ENCODE results near the gene TMEM221. TPM values are rescaled to one million over a fixed set of nuclear protein-coding genes. Genes with fewer than 3 reads are reported as not detected.
A peak's percentile ranks its signal among the peaks of the same experiment; 100 is the strongest.

The TMEM221 gene
- total RNA-seq, 2 experiments from 2014 or later = not detected

DNA sequence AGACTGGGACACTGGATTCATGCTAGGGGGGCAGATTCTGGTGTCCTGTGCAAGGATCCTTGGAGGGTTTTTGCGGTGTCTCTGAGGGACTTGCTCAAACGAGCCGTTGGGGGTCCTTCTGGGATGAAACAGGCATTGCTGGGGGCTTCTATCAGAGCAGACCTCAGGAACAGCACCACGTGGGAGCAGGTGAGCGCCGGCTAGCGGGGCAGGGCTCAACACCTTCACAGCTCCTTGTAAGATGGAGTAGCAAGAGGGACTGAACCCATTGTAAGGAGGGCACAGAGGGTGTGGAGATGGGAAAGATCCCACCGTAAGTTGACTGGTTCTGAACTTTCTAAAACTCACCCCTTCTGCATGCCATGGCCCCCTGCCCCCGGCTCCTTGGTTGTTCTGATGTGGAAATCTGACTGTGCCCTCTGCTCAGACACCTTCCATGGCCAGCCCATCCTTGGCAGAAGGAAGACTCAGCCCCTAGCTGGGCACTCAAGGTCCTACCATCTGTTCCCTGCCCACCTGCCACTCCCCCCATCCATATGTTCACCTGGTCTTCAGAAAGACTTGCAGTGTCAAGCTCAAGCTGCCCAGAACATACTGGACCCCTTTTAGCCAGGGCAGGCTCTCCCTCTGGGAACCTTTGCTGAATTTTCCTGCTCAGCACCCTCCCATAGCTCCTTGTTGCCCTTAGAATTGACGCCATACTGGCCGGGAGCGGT is 23.1 kb upstream of the TMEM221 start:
- CTCF ChIA-PET = interaction anchor here (2.9 kb wide), 1 partner anchor 25 kb away, joined by 12 read pairs; no protein-coding TSS in a partner anchor
- H3K4me1 ChIP-seq (ENCODE audit: insufficient read depth, low read length) = peaks cover 32% of the 10 kb centered on the region

DNA sequence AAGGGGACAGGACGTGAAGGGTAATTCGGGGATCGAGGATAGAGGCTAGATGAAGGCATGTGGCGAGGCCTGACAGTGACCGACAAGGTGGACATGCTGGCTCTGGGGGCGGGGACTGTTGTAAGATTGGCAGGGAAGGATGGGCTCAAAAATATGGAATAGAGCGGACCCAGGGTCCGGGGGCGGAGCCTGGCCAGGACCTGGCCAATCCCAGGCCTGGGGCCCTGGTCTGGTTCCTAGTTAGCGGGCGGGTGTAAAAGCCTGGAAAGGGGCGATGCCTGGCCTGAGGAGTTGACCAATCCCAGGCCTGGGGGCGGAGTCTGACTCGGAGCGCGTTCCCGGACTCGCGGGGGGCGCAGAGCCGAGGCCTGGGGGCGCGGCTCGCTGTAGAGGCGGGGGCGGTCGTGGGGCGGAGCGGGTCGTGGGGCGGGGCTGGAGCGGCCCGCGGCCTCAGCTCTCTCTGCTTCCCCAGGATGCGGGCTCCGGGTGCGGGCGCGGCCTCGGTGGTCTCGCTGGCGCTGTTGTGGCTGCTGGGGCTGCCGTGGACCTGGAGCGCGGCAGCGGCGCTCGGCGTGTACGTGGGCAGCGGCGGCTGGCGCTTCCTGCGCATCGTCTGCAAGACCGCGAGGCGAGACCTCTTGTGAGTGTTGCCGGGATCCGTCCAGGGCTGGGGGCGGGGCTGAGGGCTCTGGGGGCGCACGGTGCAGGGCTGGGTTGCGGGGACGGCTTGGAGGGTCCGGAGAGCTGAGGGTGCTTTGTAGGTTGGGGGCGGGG is 21.8 kb upstream of the TMEM221 start, which contains the start of gene SLC27A1:
SLC27A1 (plus strand) TSS at position 457 of the 774 bp plus-strand sequence; CDS start at position 474, 17 bp downstream.
- Histone ChIP-seq H3K4me3 (ENCODE audit: low read length) (peak within 1 kb of the TSS; percentile 88), H3K27ac (ENCODE audit: low read depth in 1 of 2, low read length in 2 of 2) (peak within 1 kb of the TSS; percentile 57 to 75), H3K4me1 (ENCODE audit: insufficient read depth, low read length) (peaks cover 36% of the 10 kb centered on the region), H3K9me3 (ENCODE audit: control insufficient read depth in 1 of 2, insufficient read depth in 1 of 2, low read length in 2 of 2) (no peaks in the 10 kb centered on the region), H3K27me3 (ENCODE audit: control insufficient read depth in 1 of 2, insufficient read depth in 2 of 2, low read length in 2 of 2) (no peaks in the 10 kb centered on the region), H3K36me3 (ENCODE audit: insufficient read depth, low read length) (no peaks in the 10 kb centered on the region)
- peak; percentile 62 for ATAC-seq (ENCODE audit: poor library complexity)
- ChIA-PET CTCF (interaction anchor here (2.9 kb wide), 1 partner anchor 26 kb away, joined by 12 read pairs; no protein-coding TSS in a partner anchor), POLR2A (interaction anchor here (0.7 to 2.1 kb wide), 4 partner anchors 26 to 389 kb away, joined by 3 to 14 read pairs (median 5); partner anchors contain the start of genes MVB12A, PGLS and RPL18A)
- TF ChIP-seq CTCF (IDR thresholded peaks at IDR 0.05) = no peak
- H3K27me3 Mint-ChIP-seq = peaks cover 3% of the 10 kb centered on the region
- no peaks in the 10 kb centered on the region for H3K9me3 Mint-ChIP-seq
- intact Hi-C loops (cut with DNase I, micrococcal nuclease) = loop anchor here in 1 of 2 experiments (1.0 kb wide), 1 partner anchor 42 kb away; no protein-coding TSS in a partner anchor
- peaks cover 4% of the 10 kb centered on the region for H3K36me3 Mint-ChIP-seq (ENCODE audit: low read depth)
- peak; percentile 73 to 95 (median 84) for DNase-seq
- H3K4me1 Mint-ChIP-seq (ENCODE audit: low read depth) = peaks cover 24% of the 10 kb centered on the region
- H3K4me3 Mint-ChIP-seq = peak within 1 kb of the TSS; percentile 87
- peak within 1 kb of the TSS; percentile 34 for H3K27ac Mint-ChIP-seq

More for the DNA sequence above, 23.1 kb upstream of the TMEM221 start:
- no peaks in the 10 kb centered on the region for H3K27me3 ChIP-seq (ENCODE audit: control insufficient read depth in 1 of 2, insufficient read depth in 2 of 2, low read length in 2 of 2)
- H3K4me3 ChIP-seq (ENCODE audit: low read length) = peak overlapping the region; percentile 88
- peaks cover 19% of the 10 kb centered on the region for H3K4me1 Mint-ChIP-seq (ENCODE audit: low read depth)
- TF ChIP-seq CTCF (IDR thresholded peaks at IDR 0.05) = no peak
- intact Hi-C loops (cut with DNase I, micrococcal nuclease) = no loop called here
- H3K9me3 Mint-ChIP-seq = no peaks in the 10 kb centered on the region
- no peaks in the 10 kb centered on the region for H3K36me3 ChIP-seq (ENCODE audit: insufficient read depth, low read length)
- peak overlapping the region; percentile 87 for H3K4me3 Mint-ChIP-seq
- no peaks in the 10 kb centered on the region for H3K9me3 ChIP-seq (ENCODE audit: control insufficient read depth in 1 of 2, insufficient read depth in 1 of 2, low read length in 2 of 2)
- POLR2A ChIA-PET = interaction anchor here (1.5 to 2.1 kb wide), 2 partner anchors 24 to 40 kb away, joined by 3 to 14 read pairs; partner anchors contain the start of gene PGLS
- no peak overlapping the region for H3K27ac Mint-ChIP-seq
- DNase-seq (no peak), ATAC-seq (ENCODE audit: poor library complexity) (no peak)
- H3K27me3 Mint-ChIP-seq = no peaks in the 10 kb centered on the region
- H3K27ac ChIP-seq (ENCODE audit: low read depth in 1 of 2, low read length in 2 of 2) = no peak overlapping the region
- H3K36me3 Mint-ChIP-seq (ENCODE audit: low read depth) = peaks cover 4% of the 10 kb centered on the region

DNA sequence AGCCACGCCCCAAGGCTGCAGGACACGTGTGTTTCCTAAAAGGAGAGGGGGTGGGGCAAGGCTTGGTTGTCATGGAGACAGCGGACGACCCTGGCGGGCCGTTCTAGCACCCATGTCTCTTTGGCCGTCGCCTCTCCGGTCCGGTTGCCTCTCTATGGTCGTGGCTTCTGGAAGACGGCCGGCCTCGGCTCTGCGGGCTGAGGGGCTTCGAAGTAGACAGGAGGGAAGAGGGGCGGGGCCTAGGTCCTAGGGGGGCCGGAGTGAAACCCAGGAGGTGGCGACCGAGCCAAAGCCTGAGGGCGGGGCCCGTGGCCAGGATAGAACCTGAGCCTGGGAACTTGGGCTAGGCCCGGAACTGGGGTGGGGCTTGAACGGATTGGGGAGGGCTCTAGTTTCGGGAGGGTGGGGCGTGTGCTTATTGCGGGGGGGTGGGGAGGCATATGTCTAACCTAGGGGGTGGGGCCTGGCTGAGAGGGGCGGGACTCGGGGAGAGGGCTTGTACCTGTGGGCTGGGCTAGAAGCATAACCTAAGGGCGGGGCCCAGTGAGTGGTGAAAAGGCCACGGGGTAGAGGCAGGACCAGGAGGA is 21.1 kb upstream of the TMEM221 start:
- Histone ChIP-seq H3K9me3 (ENCODE audit: control insufficient read depth in 1 of 2, insufficient read depth in 1 of 2, low read length in 2 of 2) (no peaks in the 10 kb centered on the region), H3K4me3 (ENCODE audit: low read length) (peak overlapping the region; percentile 88), H3K27ac (ENCODE audit: low read depth in 1 of 2, low read length in 2 of 2) (peak overlapping the region; percentile 57 to 75), H3K4me1 (ENCODE audit: insufficient read depth, low read length) (peaks cover 36% of the 10 kb centered on the region), H3K36me3 (ENCODE audit: insufficient read depth, low read length) (no peaks in the 10 kb centered on the region), H3K27me3 (ENCODE audit: control insufficient read depth in 1 of 2, insufficient read depth in 2 of 2, low read length in 2 of 2) (no peaks in the 10 kb centered on the region)
- Mint-ChIP-seq H3K36me3 (ENCODE audit: low read depth) (peaks cover 4% of the 10 kb centered on the region), H3K4me1 (ENCODE audit: low read depth) (peaks cover 24% of the 10 kb centered on the region), H3K9me3 (no peaks in the 10 kb centered on the region), H3K27me3 (peaks cover 3% of the 10 kb centered on the region), H3K4me3 (peak overlapping the region; percentile 87), H3K27ac (peak overlapping the region; percentile 34)
- POLR2A ChIA-PET = interaction anchor here (1.0 to 2.1 kb wide), 4 partner anchors 26 to 390 kb away, joined by 3 to 14 read pairs (median 6); partner anchors contain the start of genes MVB12A, PGLS and RPL18A
- no peak for TF ChIP-seq CTCF (IDR thresholded peaks at IDR 0.05)
- DNase-seq (peak; percentile 87 to 98 (median 94)), ATAC-seq (ENCODE audit: poor library complexity) (peak; percentile 88)
- CTCF ChIA-PET = no interaction called here
- intact Hi-C loops (cut with DNase I, micrococcal nuclease) = loop anchor here (1.0 to 5.0 kb wide), 8 partner anchors 42 to 395 kb away; partner anchors contain the start of genes BABAM1 (in 1 of the 2), CCDC194 (in 1 of the 2), HAUS8 (in 1 of the 2) and MVB12A (in 1 of the 2)

All from CD4-positive, alpha-beta T cell (primary cell).